Measurements from ENCODE around the gene S1PR4. TPM values are rescaled to one million over a fixed set of nuclear protein-coding genes. Genes with fewer than 3 reads are reported as not detected.

The S1PR4 gene
- total RNA-seq, 1 experiment from 2014 or later: not detected

DNA sequence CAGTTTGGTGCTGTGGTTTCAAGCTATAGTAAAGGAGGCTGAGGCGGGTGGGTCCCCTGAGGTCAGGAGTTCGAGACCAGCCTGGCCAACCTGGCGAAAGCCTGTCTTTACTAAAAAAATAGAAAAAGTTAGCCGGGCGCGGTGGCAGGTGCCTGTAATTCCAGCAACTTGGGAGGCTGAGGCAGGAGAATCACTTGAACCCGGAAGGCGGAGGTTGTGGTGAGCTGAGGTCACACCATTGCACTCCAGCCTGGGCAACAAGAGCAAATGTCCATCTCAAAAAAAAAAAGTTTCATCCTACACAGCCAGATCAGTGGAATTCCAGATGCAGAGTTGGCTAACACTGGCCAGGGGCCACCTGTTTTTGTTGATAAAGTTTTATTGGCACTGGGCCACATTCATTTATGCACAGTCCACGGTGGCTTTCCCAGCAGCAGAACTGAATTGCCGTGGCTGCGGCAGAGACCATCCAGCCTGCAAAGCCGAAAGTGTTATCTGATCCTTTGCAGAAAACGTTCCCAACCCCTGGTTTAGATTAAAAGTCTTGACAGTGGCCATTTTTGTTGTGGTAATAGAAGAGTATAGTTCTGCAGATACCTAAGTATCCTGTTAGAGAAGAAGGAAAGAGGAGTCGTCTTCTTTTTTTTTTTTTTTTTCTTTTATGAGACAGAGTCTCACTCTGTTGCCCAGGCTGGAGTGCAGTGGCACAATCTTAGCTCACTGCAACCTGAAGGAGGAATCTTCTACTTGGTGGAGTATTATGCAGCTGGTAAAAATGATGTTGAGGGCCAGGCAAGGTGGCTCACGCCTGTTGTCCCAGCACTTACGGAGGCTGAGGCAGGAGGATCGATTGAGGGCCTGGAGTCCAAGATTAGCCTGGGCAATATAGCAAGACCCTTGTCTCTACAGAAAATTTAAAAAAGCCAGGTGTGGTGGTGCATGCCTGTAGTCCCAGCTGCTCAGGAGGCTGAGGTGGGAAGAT is 15.8 kb downstream of the S1PR4 start:
- no peaks in the 10 kb centered on the region for H3K27me3 ChIP-seq (replicated peaks; ENCODE audit: control insufficient read depth, insufficient read depth, low read length)
- intact Hi-C loops (cut with micrococcal nuclease; ENCODE audit: unreplicated experiment): no loop called here
- ChIA-PET POLR2A (no interaction called here), CTCF (no interaction called here)
- no peak overlapping the region for H3K4me3 ChIP-seq (ENCODE audit: low read depth, low read length)
- H3K4me1 ChIP-seq: no peaks in the 10 kb centered on the region
- no peak overlapping the region for H3K27ac Mint-ChIP-seq (ENCODE audit: unreplicated experiment)
- no peaks in the 10 kb centered on the region for H3K36me3 ChIP-seq (ENCODE audit: control insufficient read depth, insufficient read depth, low read length)
- DNase-seq: no peak
- TF ChIP-seq CTCF (IDR thresholded peaks at IDR 0.05; ENCODE audit: insufficient read depth in 1 of 2, low read depth in 1 of 2, low read length in 1 of 2, severe bottlenecking in 1 of 2, unreplicated experiment in 1 of 2): no peak
- peaks cover 16% of the 10 kb centered on the region for H3K36me3 Mint-ChIP-seq (ENCODE audit: insufficient read depth, unreplicated experiment)
- H3K4me3 Mint-ChIP-seq (ENCODE audit: unreplicated experiment): no peak overlapping the region
- H3K9me3 Mint-ChIP-seq (ENCODE audit: unreplicated experiment): no peaks in the 10 kb centered on the region
- no peaks in the 10 kb centered on the region for H3K9me3 ChIP-seq
- no TSS peak for BruUV-seq (replicated peaks)
- H3K4me1 Mint-ChIP-seq (ENCODE audit: low read depth, unreplicated experiment): no peaks in the 10 kb centered on the region
- H3K27me3 Mint-ChIP-seq (ENCODE audit: insufficient read depth, unreplicated experiment): no peaks in the 10 kb centered on the region

DNA sequence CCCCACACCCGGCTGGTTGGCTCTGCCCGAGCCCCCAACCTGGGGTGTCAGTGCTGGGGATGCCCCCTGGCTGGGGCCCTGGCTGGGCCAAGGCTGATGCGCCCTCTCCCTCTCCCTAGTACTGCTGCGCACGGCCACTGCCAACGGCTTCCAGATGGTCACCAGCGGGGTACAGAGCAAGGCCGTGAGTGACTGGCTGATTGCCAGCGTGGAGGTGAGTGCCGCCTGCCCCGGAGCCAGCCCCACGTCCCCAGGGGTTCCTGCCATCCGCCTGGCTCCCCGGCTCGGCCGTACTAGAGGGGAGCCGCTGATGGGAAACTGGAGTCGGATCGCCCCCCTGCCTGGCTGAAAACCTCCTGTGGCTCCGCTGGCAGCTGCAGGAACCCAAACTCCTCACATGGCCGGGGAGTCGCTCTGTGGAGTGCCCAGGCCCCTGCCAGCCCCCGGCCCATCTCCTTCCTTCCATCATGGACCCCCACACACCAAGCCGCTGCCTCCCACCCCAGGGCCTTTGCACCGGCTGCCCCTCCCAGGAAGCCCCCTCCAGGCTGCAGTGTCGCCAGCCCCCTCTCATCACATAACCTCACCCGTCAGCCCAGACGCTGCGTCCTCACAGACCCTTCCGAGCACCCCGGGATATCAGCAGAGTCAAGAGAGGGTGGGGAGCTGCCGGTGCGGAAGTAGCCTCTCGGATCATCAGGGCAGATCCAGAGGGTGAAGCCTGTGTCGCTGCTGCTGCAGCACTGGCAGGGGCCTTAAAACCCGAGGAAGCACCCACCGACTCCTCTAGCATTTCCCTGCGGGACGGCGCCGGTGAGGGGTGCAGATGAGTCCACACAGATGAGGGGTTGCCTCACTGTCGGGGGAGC is 17.7 kb downstream of the S1PR4 start:
- intact Hi-C loops (cut with micrococcal nuclease; ENCODE audit: unreplicated experiment): no loop called here

More for the DNA sequence above, 17.7 kb downstream of the S1PR4 start:
- Mint-ChIP-seq H3K4me1 (ENCODE audit: low read depth, unreplicated experiment) (no peaks in the 10 kb centered on the region), H3K27me3 (ENCODE audit: insufficient read depth, unreplicated experiment) (no peaks in the 10 kb centered on the region), H3K4me3 (ENCODE audit: unreplicated experiment) (no peak overlapping the region), H3K9me3 (ENCODE audit: unreplicated experiment) (no peaks in the 10 kb centered on the region), H3K36me3 (ENCODE audit: insufficient read depth, unreplicated experiment) (peaks cover 15% of the 10 kb centered on the region), H3K27ac (ENCODE audit: unreplicated experiment) (no peak overlapping the region)
- Histone ChIP-seq H3K27me3 (replicated peaks; ENCODE audit: control insufficient read depth, insufficient read depth, low read length) (no peaks in the 10 kb centered on the region), H3K4me3 (ENCODE audit: low read depth, low read length) (no peak overlapping the region), H3K36me3 (ENCODE audit: control insufficient read depth, insufficient read depth, low read length) (no peaks in the 10 kb centered on the region), H3K4me1 (no peaks in the 10 kb centered on the region), H3K9me3 (no peaks in the 10 kb centered on the region)
- ChIA-PET CTCF (no interaction called here), POLR2A (no interaction called here)
- no peak for DNase-seq
- TF ChIP-seq CTCF (IDR thresholded peaks at IDR 0.05; ENCODE audit: insufficient read depth in 1 of 2, low read depth in 1 of 2, low read length in 1 of 2, severe bottlenecking in 1 of 2, unreplicated experiment in 1 of 2): no peak
- no TSS peak for BruUV-seq (replicated peaks)
